AG20443 (cell line): ENCODE data around the gene SLC12A8.

Source experiments
- DNase-seq: peaks from one replicate; pipeline ENCODE4 v3.0.0; 2012; ENCODE audit warnings: low spot score, mixed read lengths

Gene SLC12A8, protein sequence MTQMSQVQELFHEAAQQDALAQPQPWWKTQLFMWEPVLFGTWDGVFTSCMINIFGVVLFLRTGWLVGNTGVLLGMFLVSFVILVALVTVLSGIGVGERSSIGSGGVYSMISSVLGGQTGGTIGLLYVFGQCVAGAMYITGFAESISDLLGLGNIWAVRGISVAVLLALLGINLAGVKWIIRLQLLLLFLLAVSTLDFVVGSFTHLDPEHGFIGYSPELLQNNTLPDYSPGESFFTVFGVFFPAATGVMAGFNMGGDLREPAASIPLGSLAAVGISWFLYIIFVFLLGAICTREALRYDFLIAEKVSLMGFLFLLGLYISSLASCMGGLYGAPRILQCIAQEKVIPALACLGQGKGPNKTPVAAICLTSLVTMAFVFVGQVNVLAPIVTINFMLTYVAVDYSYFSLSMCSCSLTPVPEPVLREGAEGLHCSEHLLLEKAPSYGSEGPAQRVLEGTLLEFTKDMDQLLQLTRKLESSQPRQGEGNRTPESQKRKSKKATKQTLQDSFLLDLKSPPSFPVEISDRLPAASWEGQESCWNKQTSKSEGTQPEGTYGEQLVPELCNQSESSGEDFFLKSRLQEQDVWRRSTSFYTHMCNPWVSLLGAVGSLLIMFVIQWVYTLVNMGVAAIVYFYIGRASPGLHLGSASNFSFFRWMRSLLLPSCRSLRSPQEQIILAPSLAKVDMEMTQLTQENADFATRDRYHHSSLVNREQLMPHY

DNA sequence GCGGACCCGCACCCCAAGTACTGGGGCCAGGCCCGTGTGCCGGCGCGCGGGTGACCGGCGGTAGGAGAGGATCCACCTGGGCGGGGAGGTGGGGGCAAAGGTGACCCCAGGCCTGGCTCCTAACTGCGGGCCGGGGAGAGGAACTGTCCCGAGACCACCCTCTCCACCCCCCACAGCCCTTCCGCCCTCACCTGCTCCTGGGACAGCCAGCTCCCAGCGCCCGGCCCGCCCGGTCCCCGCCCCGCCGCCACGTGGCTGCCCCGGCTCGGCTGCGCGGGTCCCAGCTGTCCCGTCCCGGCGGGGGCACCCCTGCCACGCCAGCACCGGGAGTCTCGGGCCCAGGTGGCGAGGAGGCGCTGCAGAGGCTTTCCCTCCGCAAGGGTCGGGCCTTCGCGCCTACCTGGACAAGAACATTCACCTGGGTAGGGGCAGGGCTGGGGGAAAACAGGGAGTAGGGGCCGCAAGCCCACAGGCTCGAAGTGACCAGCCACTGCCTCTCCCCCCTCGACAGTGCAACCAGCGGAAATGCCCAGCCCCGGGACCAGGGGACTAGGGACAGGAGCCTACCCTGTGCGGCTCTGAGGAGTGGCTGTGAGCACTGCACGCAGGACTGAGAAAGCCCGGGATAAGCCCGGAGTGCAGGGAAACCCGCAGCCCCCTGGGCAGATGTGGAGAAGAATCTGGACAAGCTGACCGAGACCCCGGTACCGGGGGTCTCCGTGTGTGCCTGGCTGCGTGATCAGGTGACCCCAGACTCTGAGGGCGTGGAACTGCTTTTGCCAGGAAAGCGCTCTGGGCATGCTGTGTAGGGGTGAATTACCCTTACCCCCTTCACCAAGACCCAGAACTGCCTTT lies at the start of gene SLC12A8:
SLC12A8 (minus strand) TSS at position 240 of the 855 bp plus-strand sequence. CDS start 1,399 bp downstream, outside the sequence.
- DNase-seq, result peak; percentile 58

- no peak for DNase-seq
Measured at GRCh38 chr3:125262161-125262560, 49.6 kb upstream of the SLC12A8 start.

- no peak for DNase-seq
Measured at GRCh38 chr3:125261031-125261430, 48.5 kb upstream of the SLC12A8 start.

GRCh38 chr3:125260158-125260557 lies 47.6 kb upstream of the SLC12A8 start:
- no peak for DNase-seq

- DNase-seq, result no peak
Measured at GRCh38 chr3:125257536-125257935, 45.0 kb upstream of the SLC12A8 start.

GRCh38 chr3:125256675-125257074 lies 44.1 kb upstream of the SLC12A8 start:
- DNase-seq, result no peak

DNA sequence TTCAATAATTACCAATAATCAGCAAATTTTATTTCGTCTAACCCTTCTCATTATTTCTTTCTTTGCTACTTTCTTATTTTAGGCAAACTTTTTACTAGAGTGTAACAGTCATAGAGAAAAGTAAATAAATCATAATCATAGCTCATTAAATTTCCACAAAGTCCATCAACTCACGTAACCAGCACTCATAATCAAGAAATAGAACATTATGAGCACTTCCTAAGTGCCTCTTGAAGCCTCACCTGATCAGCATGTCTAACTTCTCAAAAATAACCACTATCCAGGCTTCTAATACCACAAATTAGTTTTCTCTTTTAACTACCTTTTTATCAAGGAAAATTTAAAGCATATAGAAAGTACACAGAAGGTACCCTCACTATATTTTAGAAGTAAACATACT lies 38.4 kb upstream of the SLC12A8 start:
- DNase-seq, result no peak

GRCh38 chr3:125246237-125246636 lies 33.7 kb upstream of the SLC12A8 start:
- DNase-seq, result no peak

GRCh38 chr3:125245521-125245920 lies 33.0 kb upstream of the SLC12A8 start:
- DNase-seq, result no peak

DNA sequence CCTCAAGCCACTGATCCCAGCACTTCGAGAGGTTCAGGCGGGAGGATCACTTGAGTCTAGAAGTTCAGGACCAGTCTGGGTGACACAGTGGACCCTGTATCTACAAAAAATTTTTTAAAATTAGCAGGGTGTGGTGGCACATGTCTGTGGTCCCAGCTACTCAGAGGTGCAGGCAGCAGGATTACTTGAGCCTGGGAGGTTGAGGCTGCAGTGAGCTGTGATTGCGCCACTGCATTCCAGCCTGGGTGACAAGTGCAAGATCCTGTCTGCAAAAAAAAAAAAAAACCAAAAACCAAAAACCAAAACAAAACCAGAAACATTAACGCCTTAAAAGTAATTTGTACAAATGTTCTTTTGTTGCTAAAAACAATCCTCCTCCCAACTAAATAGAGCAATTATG lies 27.9 kb upstream of the SLC12A8 start:
- DNase-seq, result peak; percentile 20

DNA sequence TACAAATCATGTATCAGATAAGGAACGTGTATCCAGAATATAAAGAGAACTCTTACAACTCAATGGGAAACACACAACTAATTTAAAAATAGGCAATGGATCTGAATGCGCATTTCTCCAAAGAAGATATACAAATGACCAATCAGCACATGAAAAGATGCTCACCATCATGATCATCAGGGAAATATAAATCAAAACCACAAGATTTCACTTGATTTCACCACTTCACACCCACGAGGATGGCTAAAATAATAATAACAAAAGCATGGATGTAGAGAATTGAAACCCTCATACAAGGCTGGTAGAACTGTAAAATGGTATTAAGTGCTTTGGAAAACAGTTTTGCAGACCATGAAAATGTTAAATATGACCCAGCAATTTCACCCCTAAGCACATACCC lies 26.7 kb upstream of the SLC12A8 start:
- no peak for DNase-seq

DNA sequence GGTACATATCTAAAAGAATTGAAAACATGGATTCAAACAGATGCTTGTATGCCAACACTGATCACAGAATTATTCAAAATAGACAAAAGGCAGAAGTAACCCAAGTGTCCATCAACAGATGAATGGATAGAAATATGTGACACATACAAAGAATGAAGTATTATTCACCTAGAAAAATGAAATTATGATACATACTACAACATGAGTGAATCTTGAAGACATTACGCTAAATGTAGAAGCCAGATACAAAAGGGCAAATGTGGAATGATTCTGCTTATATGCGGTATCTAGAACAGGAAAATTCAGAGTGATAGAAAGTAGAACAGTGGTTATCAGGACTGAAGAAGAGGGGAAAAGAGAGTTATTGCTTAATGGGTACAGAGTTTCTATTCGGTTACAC lies 26.2 kb upstream of the SLC12A8 start:
- DNase-seq, result no peak

DNA sequence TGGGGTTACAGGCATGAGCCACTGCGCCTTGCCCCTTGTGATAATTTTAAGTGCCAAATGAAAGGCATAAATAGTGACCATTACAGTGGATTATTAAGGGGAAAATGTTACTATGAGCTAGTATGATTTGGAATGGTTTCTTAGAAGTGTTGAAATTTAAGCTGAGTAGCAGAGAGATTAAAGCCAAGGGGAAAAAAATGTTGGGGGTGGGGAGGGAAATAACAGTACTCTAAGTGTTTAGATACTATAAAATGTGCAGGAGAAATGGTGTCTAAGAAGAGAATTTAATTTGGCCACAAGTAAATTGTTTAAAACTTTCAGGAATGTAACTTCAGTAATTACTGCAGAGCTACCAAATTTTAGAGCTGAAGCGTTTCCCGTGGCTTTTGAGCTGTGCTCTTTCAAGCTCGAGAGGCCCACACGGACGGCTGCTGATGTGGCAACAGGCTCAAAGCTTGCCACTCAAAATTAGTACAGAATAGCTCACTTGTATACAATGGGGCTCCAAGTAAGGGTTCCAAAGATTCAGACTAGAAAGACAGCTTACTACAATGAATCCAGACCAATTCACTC lies 23.9 kb upstream of the SLC12A8 start:
- DNase-seq, result peak; percentile 14

DNA sequence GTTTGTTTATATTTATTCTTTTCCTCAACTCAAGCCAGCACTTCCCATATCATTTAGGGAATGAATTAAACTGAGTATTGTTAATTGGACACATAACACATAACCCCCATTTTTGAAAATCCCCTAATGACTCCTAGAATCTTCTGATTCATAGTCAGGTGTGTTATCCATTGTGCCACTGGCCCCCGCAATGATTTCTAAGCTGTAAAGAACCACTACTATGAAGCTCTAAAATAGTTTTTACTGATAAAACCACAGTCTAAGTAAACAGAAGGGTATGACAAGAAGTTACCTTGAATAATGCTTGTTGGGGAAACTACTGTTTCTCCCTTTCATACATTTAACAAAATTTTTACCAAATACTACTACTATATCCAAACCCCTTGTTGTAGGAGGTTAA lies 22.3 kb upstream of the SLC12A8 start:
- DNase-seq, result no peak

DNA sequence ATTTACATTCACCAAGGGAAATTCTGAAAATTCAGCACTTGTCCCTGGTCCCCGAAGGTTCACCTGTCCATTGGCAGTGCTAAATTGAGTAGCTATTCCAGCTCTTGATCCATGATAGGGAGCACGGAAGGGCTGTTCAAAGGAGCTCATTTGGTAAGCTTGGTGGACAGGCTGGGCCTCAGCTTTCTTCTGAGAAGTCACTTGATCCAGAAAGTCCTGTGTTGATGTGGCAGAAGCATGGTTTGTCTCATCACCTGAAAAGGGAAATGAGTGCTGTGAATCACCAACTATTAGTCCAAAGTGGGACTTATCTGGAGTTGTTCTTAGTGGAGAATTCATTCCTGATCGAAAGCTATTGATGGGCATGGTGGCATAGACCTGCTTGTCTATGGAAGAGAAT lies 19.9 kb upstream of the SLC12A8 start:
- no peak for DNase-seq

GRCh38 chr3:125231895-125232294 lies 19.3 kb upstream of the SLC12A8 start:
- DNase-seq, result peak; percentile 47

DNA sequence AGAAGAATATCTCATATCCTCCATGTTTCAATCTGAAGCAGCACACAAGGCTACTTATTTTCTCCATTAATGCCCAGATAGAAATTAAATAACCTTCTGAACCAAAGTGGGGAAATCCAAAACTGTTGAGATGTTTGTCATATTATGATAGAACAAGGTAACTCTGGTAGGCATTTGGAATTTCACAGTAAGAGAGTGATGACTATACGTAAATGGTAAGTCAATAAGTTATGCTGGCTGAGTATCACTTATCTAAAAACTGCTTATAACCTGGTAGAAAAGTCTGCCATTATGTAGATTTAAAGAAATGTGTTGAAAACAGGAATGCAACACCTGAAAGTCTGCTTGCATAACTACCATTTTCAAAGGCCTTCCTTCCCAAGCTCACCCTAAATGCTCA lies 17.2 kb upstream of the SLC12A8 start:
- DNase-seq, result no peak

- no peak for DNase-seq
Measured at GRCh38 chr3:125229168-125229567, 16.6 kb upstream of the SLC12A8 start.

DNA sequence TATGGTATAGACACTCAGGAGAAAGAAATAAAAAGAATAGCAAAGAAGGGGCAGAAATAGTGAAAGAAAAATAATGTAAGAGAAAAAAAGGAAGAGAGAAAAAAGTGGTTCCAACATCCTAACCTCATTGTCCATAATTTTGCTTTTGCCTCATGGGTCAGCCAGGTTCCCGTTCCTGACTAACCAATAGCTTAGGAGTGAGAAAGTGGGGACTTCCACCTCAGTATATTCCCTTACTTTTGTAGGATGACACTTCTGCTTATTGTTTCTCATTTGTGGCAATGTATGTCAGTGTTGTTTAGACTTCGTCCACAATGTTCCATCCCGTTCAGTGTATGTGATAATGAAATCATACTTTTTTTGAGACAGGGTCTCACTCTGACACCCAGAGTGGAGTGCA lies 9.3 kb upstream of the SLC12A8 start:
- no peak for DNase-seq

- DNase-seq, result peak; percentile 43
Measured at GRCh38 chr3:125220727-125221429, 8.3 kb upstream of the SLC12A8 start.

GRCh38 chr3:125220183-125220582 lies 7.6 kb upstream of the SLC12A8 start:
- DNase-seq, result peak; percentile 56
